IMR-90 (cell line): ENCODE results near the gene PRR33. TPM values are rescaled to one million over a fixed set of nuclear protein-coding genes. Genes with fewer than 3 reads are reported as not detected.

ENCODE experiments used
- ATAC-seq: fragments of 200-7000 bp; cut with Tn5 transposase; 2 replicates; pipeline ENCODE4 v1.9.1; 2020; ENCODE audit warnings: low read depth, mild to moderate bottlenecking, moderate library complexity
- BruUV-seq: library from RNA; stranded (reverse); fragments of 400-500 nt; replicated peaks from 2 replicates; lab custom pipeline; 2021; lab: Mats Ljungman, UMichigan
- CTCF ChIA-PET: fragments of 300-600 bp; formaldehyde crosslinking; extraction: SDS; loops from one replicate; lab custom pipeline; 2021; ENCODE audit warnings: antibody characterized with exemption; lab: Yijun Ruan, JAX
- POLR2A ChIA-PET: fragments of 300-600 bp; sonication (Branson Sonifier 250); formaldehyde crosslinking; loops from one replicate; lab custom pipeline; 2022; ENCODE audit warnings: antibody characterized with exemption; ENCODE audit not compliant: unreplicated experiment; lab: Charles Lee
- DNase-seq: peaks from one replicate; pipeline ENCODE4 v3.0.0; 2013
- H2AFZ ChIP-seq: replicated peaks from 2 replicates; pipeline ENCODE3; 2013; ENCODE audit warnings: low read length, mild to moderate bottlenecking; ENCODE audit not compliant: poor library complexity
- H2AK5ac ChIP-seq: 2 replicates; pipeline ENCODE4 v1.6.1; 2013; ENCODE audit warnings: low read depth, low read length, inconsistent platforms
- H2AK9ac ChIP-seq: replicated peaks from 2 replicates; pipeline ENCODE3; 2013; ENCODE audit warnings: mild to moderate bottlenecking, low read depth, low read length, moderate library complexity; ENCODE audit not compliant: poor library complexity
- H2BK120ac ChIP-seq: 2 replicates; pipeline ENCODE4 v1.6.1; 2013; ENCODE audit warnings: low read depth, low read length, inconsistent platforms
- H2BK15ac ChIP-seq: 3 replicates; pipeline ENCODE4 v1.6.1; 2013; ENCODE audit warnings: low read depth, low read length, inconsistent platforms
- H2BK20ac ChIP-seq: 2 replicates; pipeline ENCODE4 v1.6.1; 2013; ENCODE audit warnings: low read depth, mild to moderate bottlenecking, inconsistent platforms, low read length, moderate library complexity
- H2BK5ac ChIP-seq: 2 replicates; pipeline ENCODE4 v1.6.1; 2013; ENCODE audit warnings: mild to moderate bottlenecking, low read depth, low read length, inconsistent platforms; ENCODE audit not compliant: poor library complexity, severe bottlenecking
- H3K14ac ChIP-seq: replicated peaks from 2 replicates; pipeline ENCODE4 v1.6.1; 2013; ENCODE audit warnings: low read depth, low read length, inconsistent platforms
- H3K18ac ChIP-seq: 2 replicates; pipeline ENCODE4 v1.6.1; 2013; ENCODE audit warnings: low read depth, low read length, control low read depth
- H3K23ac ChIP-seq: 2 replicates; pipeline ENCODE4 v1.6.1; 2013; ENCODE audit warnings: low read depth, low read length, inconsistent platforms
- H3K27ac ChIP-seq: 2 replicates; pipeline ENCODE4 v1.5.1; 2013; ENCODE audit warnings: mild to moderate bottlenecking, control low read depth, low read length; ENCODE audit not compliant: insufficient read depth
- H3K27me3 ChIP-seq: 2 replicates; pipeline ENCODE4 v1.6.1; 2013; ENCODE audit warnings: low read length; ENCODE audit not compliant: control insufficient read depth, insufficient read depth
- H3K36me3 ChIP-seq: 2 replicates; pipeline ENCODE4 v1.6.1; 2013; ENCODE audit warnings: low read length, mixed read lengths; ENCODE audit not compliant: control insufficient read depth, insufficient read depth
- H3K4ac ChIP-seq: 2 replicates; pipeline ENCODE4 v1.6.1; 2013; ENCODE audit warnings: low read depth, low read length, inconsistent platforms
- H3K4me1 ChIP-seq: 2 replicates; pipeline ENCODE4 v1.6.1; 2013; ENCODE audit warnings: low read length, mixed read lengths; ENCODE audit not compliant: control insufficient read depth, insufficient read depth
- H3K4me2 ChIP-seq: 2 replicates; pipeline ENCODE4 v1.6.1; 2013; ENCODE audit warnings: low read depth, mild to moderate bottlenecking, control low read depth, low read length, moderate library complexity
- H3K4me3 ChIP-seq: 2 replicates; pipeline ENCODE4 v1.5.1; 2013; ENCODE audit warnings: low read depth, mild to moderate bottlenecking, control low read depth, low read length, moderate library complexity; ENCODE audit not compliant: insufficient read depth
- H3K56ac ChIP-seq: 2 replicates; pipeline ENCODE4 v1.6.1; 2013; ENCODE audit warnings: low read length, inconsistent platforms; ENCODE audit not compliant: insufficient read depth; ENCODE audit errors: extremely low read depth
- H3K79me1 ChIP-seq, 2 experiments: 2 replicates each; pipeline ENCODE4 v1.6.1; 2013; ENCODE audit warnings: low read length in 2 of 2, inconsistent platforms in 1 of 2, low read depth in 1 of 2
- H3K9ac ChIP-seq: 2 replicates; pipeline ENCODE4 v1.6.1; 2013; ENCODE audit warnings: low read depth, low read length, control low read depth
- H3K9me1 ChIP-seq: 2 replicates; pipeline ENCODE4 v1.6.1; 2013; ENCODE audit warnings: low read length, inconsistent platforms; ENCODE audit not compliant: insufficient read depth
- H3K9me3 ChIP-seq: 2 replicates; pipeline ENCODE4 v1.6.1; 2013; ENCODE audit warnings: low read length; ENCODE audit not compliant: control insufficient read depth, insufficient read depth
- H4K20me1 ChIP-seq: 2 replicates; pipeline ENCODE4 v1.6.1; 2013; ENCODE audit warnings: low read length, inconsistent platforms; ENCODE audit not compliant: insufficient read depth
- H4K5ac ChIP-seq: 2 replicates; pipeline ENCODE4 v1.6.1; 2013; ENCODE audit warnings: mild to moderate bottlenecking, low read depth, low read length, control low read depth
- H4K8ac ChIP-seq, 2 experiments: 2 replicates each; pipeline ENCODE4 v1.6.1; 2013; ENCODE audit warnings: low read depth in 2 of 2, low read length in 2 of 2, control low read depth in 1 of 2, inconsistent platforms in 1 of 2
- H4K91ac ChIP-seq: 2 replicates; pipeline ENCODE4 v1.6.1; 2013; ENCODE audit warnings: low read depth, low read length, inconsistent platforms; ENCODE audit not compliant: insufficient read depth
- CEBPB ChIP-seq: IDR thresholded peaks from 2 replicates; pipeline ENCODE4 v1.6.1; 2012; ENCODE audit warnings: low read depth, low read length, improper control_type of control experiment
- FOS ChIP-seq: fragments of 150-350 bp; IDR thresholded peaks from 2 replicates; pipeline ENCODE4 v1.6.1; 2016; ENCODE audit warnings: low read depth, low read length
- MAFK ChIP-seq: IDR thresholded peaks from 2 replicates; pipeline ENCODE4 v1.6.1; 2012; ENCODE audit warnings: low read depth, low read length, improper control_type of control experiment
- MAZ ChIP-seq: IDR thresholded peaks from 2 replicates; pipeline ENCODE4 v1.6.1; 2012; ENCODE audit warnings: low read depth, mild to moderate bottlenecking, low read length, improper control_type of control experiment, moderate library complexity, borderline replicate concordance
- MXI1 ChIP-seq: IDR thresholded peaks from 2 replicates; pipeline ENCODE4 v1.6.1; 2012; ENCODE audit warnings: low read depth, mild to moderate bottlenecking, low read length, moderate library complexity, borderline replicate concordance
- NFE2L2 ChIP-seq: fragments of 150-350 bp; IDR thresholded peaks from 2 replicates; pipeline ENCODE4 v1.6.1; 2016; ENCODE audit warnings: low read depth, mild to moderate bottlenecking, low read length
- POLR2A ChIP-seq: IDR thresholded peaks from 2 replicates; pipeline ENCODE4 v1.6.1; 2012; ENCODE audit warnings: mild to moderate bottlenecking, low read depth, low read length
- RCOR1 ChIP-seq: IDR thresholded peaks from 2 replicates; pipeline ENCODE4 v1.6.1; 2012; ENCODE audit warnings: mild to moderate bottlenecking, low read length, improper control_type of control experiment; ENCODE audit not compliant: insufficient replicate concordance
- RFX5 ChIP-seq: IDR thresholded peaks from 2 replicates; pipeline ENCODE4 v1.8.0; 2012; ENCODE audit warnings: low read depth, mild to moderate bottlenecking, low read length, moderate library complexity
- SMC3 ChIP-seq: fragments of 150-350 bp; IDR thresholded peaks from 2 replicates; pipeline ENCODE4 v1.6.1; 2016; ENCODE audit warnings: low read depth, mild to moderate bottlenecking, antibody characterized with exemption, low read length, moderate library complexity
- WGBS, 2 experiments: methylation state at CpG; one replicate each; pipeline versions ENCODE4 v1.1.5 to v1.1.7; 2013; ENCODE audit warnings: missing lambda C conversion rate in 2 of 2; ENCODE audit not compliant: insufficient read length in 1 of 2; ENCODE audit errors: extremely low coverage in 2 of 2; 5-methylcytosine and 5-hydroxymethylcytosine counted together
- dilution Hi-C: fragments of 300-500 bp; cut with HindIII; formaldehyde crosslinking; loops from one replicate; pipeline ENCODE4 v1.14.3; 2018; ENCODE audit warnings: low sequenced_read_pairs; ENCODE audit not compliant: unreplicated experiment
- in situ Hi-C: fragments of 300-500 bp; cut with MboI; formaldehyde crosslinking; loops from 3 replicates; pipeline ENCODE4 v1.14.3; 2019; ENCODE audit warnings: low sequenced_read_pairs, inconsistent platforms, mixed read lengths
- intact Hi-C: fragments of 100-400 bp; cut with micrococcal nuclease; formaldehyde crosslinking; loops from 2 replicates; pipeline ENCODE4 v1.10.0; 2022
- polyA plus RNA-seq, 3 experiments: library from polyadenylated mRNA; depleted of rRNA; stranded (reverse); fragments of >200 nt; gene quantifications; 2 replicates each; pipeline ENCODE4 v1.2.3, GENCODE V29; 2012; ENCODE audit warnings: low replicate concordance in 1 of 3
- total RNA-seq: library from RNA; depleted of rRNA; stranded (reverse); fragments of >200 nt; gene quantifications from 2 replicates; pipeline ENCODE4 v1.2.3, GENCODE V29; 2012
- TF ChIP-seq, protein P1 (sequence below): fragments of 150-350 bp; IDR thresholded peaks from 2 replicates; pipeline ENCODE4 v1.6.1; 2017; ENCODE audit warnings: mild to moderate bottlenecking, antibody characterized with exemption, low read length, low read depth
- TF ChIP-seq, protein P2 (sequence below): conservative IDR thresholded peaks from 2 replicates; pipeline ENCODE4 v1.5.1; 2012; ENCODE audit warnings: mild to moderate bottlenecking, low read depth, low read length, improper control_type of control experiment

PRR33 gene
- total and polyA plus RNA-seq, 2 of the 4 experiments (the other 2 are of a cell fraction): not detected

DNA sequence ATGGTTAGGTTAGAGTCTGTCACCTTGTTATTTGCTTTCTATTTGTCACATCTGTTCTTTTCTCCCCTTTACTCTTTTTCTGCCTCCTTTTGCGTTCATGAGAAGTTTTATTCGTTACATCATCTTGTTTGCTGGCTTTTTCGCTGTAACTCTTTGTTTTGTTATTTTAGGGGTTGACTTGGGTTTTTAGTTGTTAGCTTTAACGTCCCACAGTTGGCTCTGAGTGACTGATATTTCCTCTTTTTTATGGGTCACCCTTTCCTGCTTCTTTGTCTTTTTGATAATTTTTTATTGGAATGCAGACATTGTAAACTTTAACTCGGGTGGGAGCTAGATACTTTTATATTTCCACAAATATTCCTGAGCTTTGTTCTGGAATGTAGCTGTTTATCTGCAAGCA is 14.5 kb upstream of the PRR33 start:
- Histone ChIP-seq H3K9ac (no peak overlapping the region), H3K9me1 (no peaks in the 10 kb centered on the region), H2BK15ac (no peak overlapping the region), H4K20me1 (no peaks in the 10 kb centered on the region), H2AK5ac (no peak overlapping the region), H4K8ac (no peak overlapping the region), H3K9me3 (no peaks in the 10 kb centered on the region), H2AK9ac (no peak overlapping the region), H3K4me2 (no peak overlapping the region), H3K36me3 (no peaks in the 10 kb centered on the region), H3K23ac (no peak overlapping the region), H3K18ac (no peak overlapping the region), H3K79me1 (no peaks in the 10 kb centered on the region), H2BK120ac (no peak overlapping the region), H2BK20ac (no peak overlapping the region), H4K5ac (no peak overlapping the region), H3K27ac (no peak overlapping the region), H4K91ac (no peak overlapping the region), H3K4me1 (no peaks in the 10 kb centered on the region), H3K4ac (no peak overlapping the region), H3K4me3 (no peak overlapping the region), H3K14ac (no peak overlapping the region), H3K56ac (no peak overlapping the region), H3K27me3 (peaks cover 32% of the 10 kb centered on the region), H2AFZ (no peak overlapping the region), H2BK5ac (no peak overlapping the region)
- POLR2A ChIA-PET: no interaction called here
- TF ChIP-seq CEBPB (no peak), SMC3 (no peak), RFX5 (no peak), MAZ (no peak), FOS (no peak), POLR2A (no peak), NFE2L2 (no peak), RCOR1 (no peak), MXI1 (no peak), MAFK (no peak)
- TF ChIP-seq, protein P1, sequence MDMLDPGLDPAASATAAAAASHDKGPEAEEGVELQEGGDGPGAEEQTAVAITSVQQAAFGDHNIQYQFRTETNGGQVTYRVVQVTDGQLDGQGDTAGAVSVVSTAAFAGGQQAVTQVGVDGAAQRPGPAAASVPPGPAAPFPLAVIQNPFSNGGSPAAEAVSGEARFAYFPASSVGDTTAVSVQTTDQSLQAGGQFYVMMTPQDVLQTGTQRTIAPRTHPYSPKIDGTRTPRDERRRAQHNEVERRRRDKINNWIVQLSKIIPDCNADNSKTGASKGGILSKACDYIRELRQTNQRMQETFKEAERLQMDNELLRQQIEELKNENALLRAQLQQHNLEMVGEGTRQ: no peak
- TF ChIP-seq, protein P2, sequence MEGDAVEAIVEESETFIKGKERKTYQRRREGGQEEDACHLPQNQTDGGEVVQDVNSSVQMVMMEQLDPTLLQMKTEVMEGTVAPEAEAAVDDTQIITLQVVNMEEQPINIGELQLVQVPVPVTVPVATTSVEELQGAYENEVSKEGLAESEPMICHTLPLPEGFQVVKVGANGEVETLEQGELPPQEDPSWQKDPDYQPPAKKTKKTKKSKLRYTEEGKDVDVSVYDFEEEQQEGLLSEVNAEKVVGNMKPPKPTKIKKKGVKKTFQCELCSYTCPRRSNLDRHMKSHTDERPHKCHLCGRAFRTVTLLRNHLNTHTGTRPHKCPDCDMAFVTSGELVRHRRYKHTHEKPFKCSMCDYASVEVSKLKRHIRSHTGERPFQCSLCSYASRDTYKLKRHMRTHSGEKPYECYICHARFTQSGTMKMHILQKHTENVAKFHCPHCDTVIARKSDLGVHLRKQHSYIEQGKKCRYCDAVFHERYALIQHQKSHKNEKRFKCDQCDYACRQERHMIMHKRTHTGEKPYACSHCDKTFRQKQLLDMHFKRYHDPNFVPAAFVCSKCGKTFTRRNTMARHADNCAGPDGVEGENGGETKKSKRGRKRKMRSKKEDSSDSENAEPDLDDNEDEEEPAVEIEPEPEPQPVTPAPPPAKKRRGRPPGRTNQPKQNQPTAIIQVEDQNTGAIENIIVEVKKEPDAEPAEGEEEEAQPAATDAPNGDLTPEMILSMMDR: no peak
- CTCF ChIA-PET: no interaction called here
- no peak for ATAC-seq
- in situ Hi-C loops (no loop called here), dilution Hi-C loops (no loop called here), intact Hi-C loops (no loop called here)
- WGBS, 2 experiments: no CpG with 5 or more reads among the region's 5 CpGs
- no TSS peak for BruUV-seq
- no peak for DNase-seq
